Measurements from ENCODE around the gene SOX13. TPM values are rescaled to one million over a fixed set of nuclear protein-coding genes. Genes with fewer than 3 reads are reported as not detected.

SOX13 gene
- total RNA-seq, 1 donor from 2014 or later, result 41.0 TPM

- H3K4me3 ChIP-seq, result no peak overlapping the region
- no peaks in the 10 kb centered on the region for H3K36me3 ChIP-seq
- peaks cover 78% of the 10 kb centered on the region for H3K4me1 ChIP-seq
- peak overlapping the region; percentile 3 for H3K27ac ChIP-seq
- DNase-seq (ENCODE audit: extremely low spot score in 2 of 2), result no peak
- TF ChIP-seq POLR2A (IDR thresholded peaks at IDR 0.05), result no peak
- no peak for TF ChIP-seq CTCF (IDR thresholded peaks at IDR 0.05)
- TF ChIP-seq POLR2AphosphoS5 (IDR thresholded peaks at IDR 0.05; ENCODE audit: insufficient read depth in 1 of 2, low read depth in 1 of 2), result no peak
- intact Hi-C loops (cut with DNase I), result no loop called here
- no peaks in the 10 kb centered on the region for H3K9me3 ChIP-seq
- H3K27me3 ChIP-seq, result no peaks in the 10 kb centered on the region
Measured at GRCh38 chr1:204104331-204105130, 31.6 kb downstream of the SOX13 start.

- Histone ChIP-seq H3K9me3 (no peaks in the 10 kb centered on the region), H3K4me1 (peaks cover 76% of the 10 kb centered on the region), H3K27ac (no peak overlapping the region), H3K36me3 (no peaks in the 10 kb centered on the region), H3K27me3 (no peaks in the 10 kb centered on the region), H3K4me3 (no peak overlapping the region)
- TF ChIP-seq POLR2AphosphoS5 (IDR thresholded peaks at IDR 0.05; ENCODE audit: insufficient read depth in 1 of 2, low read depth in 1 of 2) (no peak), CTCF (IDR thresholded peaks at IDR 0.05) (no peak), POLR2A (IDR thresholded peaks at IDR 0.05) (no peak)
- intact Hi-C loops (cut with DNase I), result no loop called here
- no peak for DNase-seq (ENCODE audit: extremely low spot score in 2 of 2)
Measured at GRCh38 chr1:204105131-204105515, 32.2 kb downstream of the SOX13 start.

GRCh38 chr1:204106825-204107224 is 33.9 kb downstream of the SOX13 start:
- H3K27ac ChIP-seq, result no peak overlapping the region

GRCh38 chr1:204107892-204108291 is 35.0 kb downstream of the SOX13 start:
- H3K9me3 ChIP-seq, result no peaks in the 10 kb centered on the region
- intact Hi-C loops (cut with DNase I), result no loop called here
- no peak overlapping the region for H3K27ac ChIP-seq
- no peaks in the 10 kb centered on the region for H3K36me3 ChIP-seq
- no peaks in the 10 kb centered on the region for H3K27me3 ChIP-seq
- TF ChIP-seq CTCF (IDR thresholded peaks at IDR 0.05) (no peak), POLR2A (IDR thresholded peaks at IDR 0.05) (no peak), POLR2AphosphoS5 (IDR thresholded peaks at IDR 0.05; ENCODE audit: insufficient read depth in 1 of 2, low read depth in 1 of 2) (no peak)
- H3K4me3 ChIP-seq, result no peak overlapping the region
- peaks cover 74% of the 10 kb centered on the region for H3K4me1 ChIP-seq
- DNase-seq (ENCODE audit: extremely low spot score in 2 of 2), result no peak

More at GRCh38 chr1:204106825-204107224, 33.9 kb downstream of the SOX13 start:
- DNase-seq (ENCODE audit: extremely low spot score in 2 of 2), result no peak
- H3K36me3 ChIP-seq, result no peaks in the 10 kb centered on the region
- no peak overlapping the region for H3K4me3 ChIP-seq
- TF ChIP-seq POLR2AphosphoS5 (IDR thresholded peaks at IDR 0.05; ENCODE audit: insufficient read depth in 1 of 2, low read depth in 1 of 2), result no peak
- no peak for TF ChIP-seq POLR2A (IDR thresholded peaks at IDR 0.05)
- TF ChIP-seq CTCF (IDR thresholded peaks at IDR 0.05), result no peak
- H3K9me3 ChIP-seq, result no peaks in the 10 kb centered on the region
- H3K27me3 ChIP-seq, result no peaks in the 10 kb centered on the region
- H3K4me1 ChIP-seq, result peaks cover 74% of the 10 kb centered on the region
- intact Hi-C loops (cut with DNase I), result no loop called here

Data from vagina (tissue), 2 donors.